K562 (cell line): Measurements from ENCODE around the gene YBX2. TPM values are rescaled to one million over a fixed set of nuclear protein-coding genes. Genes with fewer than 3 reads are reported as not detected.

Experiments
- ATAC-seq: fragments of 200-7000 bp; cut with Tn5 transposase; 3 replicates; pipeline ENCODE4 v1.9.1; 2020; ENCODE audit warnings: moderate library complexity
- BruUV-seq: library from RNA; stranded (reverse); fragments of 400-500 nt; replicated peaks from 2 replicates; lab custom pipeline; 2021; lab: Mats Ljungman, UMichigan
- CTCF ChIA-PET: fragments of 300-600 bp; formaldehyde crosslinking; extraction: SDS; loops from one replicate; lab custom pipeline; 2021; ENCODE audit warnings: low intra/inter-chr PET ratio; lab: Yijun Ruan, JAX
- POLR2A ChIA-PET: fragments of 300-600, 350-650 bp; sonication (Branson Sonifier 250); formaldehyde crosslinking; extraction: SDS; loops from one replicate; lab custom pipeline; 2021; ENCODE audit warnings: antibody characterized with exemption, inconsistent platforms; lab: Yijun Ruan, JAX
- DNase-seq, 4 experiments: peaks; one replicate each; pipeline versions ENCODE4 v3.0.0 to v3.0.0-alpha.2; 2011 to 2018; ENCODE audit warnings: low spot score in 3 of 4, mixed read lengths in 3 of 4; ENCODE audit errors: extremely low read depth in 1 of 4
- FAIRE-seq: peaks from 2 replicates; lab custom pipeline; 2011; peaks lifted over from hg19 to GRCh38; lab: Jason Lieb, UNC
- H2AFZ ChIP-seq: 2 replicates; pipeline ENCODE4 v1.6.0; 2011; ENCODE audit warnings: low read depth, low read length, control low read depth, inconsistent platforms
- H3K27ac ChIP-seq: fragments of 200-600 bp; 3 replicates; pipeline ENCODE4 v1.8.0; 2011; ENCODE audit warnings: low read depth, mild to moderate bottlenecking, control low read depth, inconsistent platforms, low read length, moderate library complexity, mixed read lengths; ENCODE audit errors: extremely low read depth
- H3K27me3 ChIP-seq, 2 experiments: fragments of 300-600 bp in 1 of 2; 2 replicates in 1 of 2; 3 replicates in 1 of 2; pipeline versions ENCODE4 v1.6.0 to v1.8.0; 2011; ENCODE audit warnings: inconsistent platforms in 2 of 2, low read length in 2 of 2, mild to moderate bottlenecking in 1 of 2, mixed read lengths in 1 of 2, moderate library complexity in 1 of 2; ENCODE audit not compliant: control insufficient read depth in 2 of 2, insufficient read depth in 2 of 2
- H3K36me3 ChIP-seq: fragments of 300-600 bp; 3 replicates; pipeline ENCODE4 v1.8.0; 2011; ENCODE audit warnings: mild to moderate bottlenecking, low read length, inconsistent platforms; ENCODE audit not compliant: control insufficient read depth, insufficient read depth
- H3K4me1 ChIP-seq, 2 experiments: fragments of 200-600 bp in 1 of 2; replicated peaks in 1 of 2; 2 replicates in 1 of 2; 3 replicates in 1 of 2; pipeline versions ENCODE4 v1.5.1 to v1.8.0; 2011; ENCODE audit warnings: inconsistent platforms in 2 of 2, low read length in 2 of 2, mild to moderate bottlenecking in 1 of 2, mixed read lengths in 1 of 2, moderate library complexity in 1 of 2; ENCODE audit not compliant: control insufficient read depth in 2 of 2, insufficient read depth in 2 of 2
- H3K4me2 ChIP-seq: 2 replicates; pipeline ENCODE4 v1.6.1; 2011; ENCODE audit warnings: low read length, control low read depth, inconsistent platforms, mixed read lengths; ENCODE audit not compliant: insufficient read depth
- H3K4me3 ChIP-seq: fragments of 200-600 bp; sonication (generic), shearing (Covaris generic); 2 replicates; pipeline ENCODE4 v1.5.1; 2016; ENCODE audit warnings: control low read depth, inconsistent platforms
- H3K79me2 ChIP-seq: fragments of 200-600 bp; 3 replicates; pipeline ENCODE4 v1.8.0; 2011; ENCODE audit warnings: low read length, inconsistent platforms; ENCODE audit not compliant: control insufficient read depth, insufficient read depth
- H3K9ac ChIP-seq, 2 experiments: 2 replicates each; pipeline versions ENCODE4 v1.6.0 to v1.6.1; 2011; ENCODE audit warnings: low read depth in 2 of 2, low read length in 2 of 2, control low read depth in 1 of 2, inconsistent platforms in 1 of 2, mild to moderate bottlenecking in 1 of 2, mixed read lengths in 1 of 2; ENCODE audit not compliant: insufficient read depth in 1 of 2
- H3K9me1 ChIP-seq: one replicate; pipeline ENCODE4 v1.6.0; 2011; ENCODE audit warnings: inconsistent platforms, mild to moderate bottlenecking, low read length, moderate library complexity; ENCODE audit not compliant: control insufficient read depth, insufficient read depth
- H3K9me3 ChIP-seq: replicated peaks from 2 replicates; pipeline ENCODE4 v1.5.1; 2011; ENCODE audit warnings: low read depth, low read length, inconsistent platforms; ENCODE audit not compliant: control insufficient read depth, insufficient read depth
- H4K20me1 ChIP-seq: replicated peaks from 2 replicates; pipeline ENCODE4 v1.6.1; 2011; ENCODE audit warnings: low read length, inconsistent platforms, mixed read lengths; ENCODE audit not compliant: control insufficient read depth, insufficient read depth
- HDAC1 ChIP-seq, 2 experiments: fragments of 450-650 bp; IDR thresholded peaks; 2 replicates each; pipeline ENCODE4 v1.6.1; 2016 to 2017; ENCODE audit warnings: inconsistent platforms in 1 of 2, mild to moderate bottlenecking in 1 of 2, moderate library complexity in 1 of 2
- KLF1 ChIP-seq: fragments of 450-650 bp; IDR thresholded peaks from 2 replicates; pipeline ENCODE4 v1.6.1; 2016; ENCODE audit warnings: missing genetic modification characterization, missing compliant biosample characterization
- KLF13 ChIP-seq: fragments of 450-650 bp; IDR thresholded peaks from 2 replicates; pipeline ENCODE4 v1.6.1; 2016; ENCODE audit warnings: missing genetic modification characterization, low read depth, mild to moderate bottlenecking, missing compliant biosample characterization, moderate library complexity, borderline replicate concordance
- RBM22 ChIP-seq: fragments of 200-400 bp; formaldehyde crosslinking; IDR thresholded peaks from 2 replicates; pipeline ENCODE4 v1.6.1; 2018; ENCODE audit warnings: low read length, low read depth; ENCODE audit not compliant: poor library complexity, severe bottlenecking
- YBX1 ChIP-seq: fragments of 450-650 bp; IDR thresholded peaks from 2 replicates; pipeline ENCODE4 v1.7.1; 2016; ENCODE audit warnings: mild to moderate bottlenecking
- ZBTB1 ChIP-seq: sonication (generic); formaldehyde crosslinking; IDR thresholded peaks from 2 replicates; pipeline ENCODE4 v1.8.1; 2023; ENCODE audit warnings: missing genetic modification reagents, low read depth, mild to moderate bottlenecking, borderline replicate concordance
- ZEB2 ChIP-seq: fragments of 450-650 bp; IDR thresholded peaks from 2 replicates; pipeline ENCODE4 v1.6.1; 2016
- ZNF780A ChIP-seq: fragments of 250-450 bp; sonication (Bioruptor Pico); IDR thresholded peaks from 2 replicates; pipeline ENCODE4 v1.5.0; 2021; ENCODE audit warnings: mild to moderate bottlenecking
- WGBS: fragments of 100-300 bp; shearing (Covaris generic); methylation state at CpG from one replicate; pipeline ENCODE4 v1.1.6; 2016; ENCODE audit warnings: low coverage, mixed read lengths; ENCODE audit not compliant: insufficient coverage; ENCODE audit errors: missing lambda C conversion rate; 5-methylcytosine and 5-hydroxymethylcytosine counted together
- in situ Hi-C: fragments of 300-500 bp; cut with MboI; formaldehyde crosslinking; loops from 4 replicates; pipeline ENCODE4 v1.15.0; 2018; ENCODE audit warnings: inconsistent platforms, mixed read lengths
- intact Hi-C: fragments of 100-400 bp; cut with micrococcal nuclease; formaldehyde crosslinking; loops from 2 replicates; pipeline ENCODE4 v1.14.2; 2022
- polyA plus RNA-seq, 8 experiments: library from polyadenylated mRNA; depleted of rRNA in 4 of 8; stranded (reverse) in 5 of 8; unstranded in 3 of 8; fragments of >200 nt; fragmentation: Nextera tagmentation in 2 of 8; fragmentation: Illumina TruSeq in 1 of 8; extraction: Ambion mirVana in 2 of 8; extraction: Trizol in 1 of 8; gene quantifications; 2 replicates each; pipeline versions ENCODE4 v1.2.1 to v1.2.3, GENCODE V29; 2011 to 2014; ENCODE audit warnings: inconsistent platforms in 1 of 8, missing spikeins in 1 of 8
- total RNA-seq, 7 experiments: library from RNA; depleted of rRNA in 6 of 7; stranded (reverse); fragments of >200 nt in 6 of 7; fragmentation: Illumina TruSeq in 2 of 7; extraction: Trizol in 2 of 7; gene quantifications; 2 replicates each; pipeline versions ENCODE4 v1.2.1 to v1.2.3, GENCODE V29; 2011 to 2021; ENCODE audit warnings: low replicate concordance in 1 of 7
- TF ChIP-seq, protein P1 (sequence below): fragments of 450-650 bp; formaldehyde crosslinking; IDR thresholded peaks from 2 replicates; pipeline ENCODE4 v1.4.0; 2022; ENCODE audit warnings: missing genetic modification characterization
- TF ChIP-seq, protein P2 (sequence below): sonication (generic); formaldehyde crosslinking; IDR thresholded peaks from 2 replicates; pipeline ENCODE4 v1.8.0; 2022; ENCODE audit warnings: missing genetic modification reagents, mild to moderate bottlenecking, moderate library complexity, borderline replicate concordance
- TF ChIP-seq, protein P3 (sequence below): IDR thresholded peaks from 2 replicates; pipeline ENCODE4 v1.6.1; 2011; ENCODE audit not compliant: insufficient read length; ENCODE audit errors: extremely low read depth
- TF ChIP-seq, protein P4 (sequence below): fragments of 450-650 bp; conservative IDR thresholded peaks from 2 replicates; pipeline ENCODE4 v1.6.1; 2016; ENCODE audit warnings: missing genetic modification characterization, low read depth, mild to moderate bottlenecking, missing compliant biosample characterization, moderate library complexity
- TF ChIP-seq, protein P5 (sequence below): fragments of 250-450 bp; sonication (Bioruptor Pico); IDR thresholded peaks from 2 replicates; pipeline ENCODE4 v1.5.0; 2021

The YBX2 gene
- total and polyA plus RNA-seq, 9 of the 15 experiments (the other 6 are each of a cell fraction or from before 2014, with no cell fraction given) = 0.03 to 0.59 (median 0.27) TPM; not detected in 6

DNA sequence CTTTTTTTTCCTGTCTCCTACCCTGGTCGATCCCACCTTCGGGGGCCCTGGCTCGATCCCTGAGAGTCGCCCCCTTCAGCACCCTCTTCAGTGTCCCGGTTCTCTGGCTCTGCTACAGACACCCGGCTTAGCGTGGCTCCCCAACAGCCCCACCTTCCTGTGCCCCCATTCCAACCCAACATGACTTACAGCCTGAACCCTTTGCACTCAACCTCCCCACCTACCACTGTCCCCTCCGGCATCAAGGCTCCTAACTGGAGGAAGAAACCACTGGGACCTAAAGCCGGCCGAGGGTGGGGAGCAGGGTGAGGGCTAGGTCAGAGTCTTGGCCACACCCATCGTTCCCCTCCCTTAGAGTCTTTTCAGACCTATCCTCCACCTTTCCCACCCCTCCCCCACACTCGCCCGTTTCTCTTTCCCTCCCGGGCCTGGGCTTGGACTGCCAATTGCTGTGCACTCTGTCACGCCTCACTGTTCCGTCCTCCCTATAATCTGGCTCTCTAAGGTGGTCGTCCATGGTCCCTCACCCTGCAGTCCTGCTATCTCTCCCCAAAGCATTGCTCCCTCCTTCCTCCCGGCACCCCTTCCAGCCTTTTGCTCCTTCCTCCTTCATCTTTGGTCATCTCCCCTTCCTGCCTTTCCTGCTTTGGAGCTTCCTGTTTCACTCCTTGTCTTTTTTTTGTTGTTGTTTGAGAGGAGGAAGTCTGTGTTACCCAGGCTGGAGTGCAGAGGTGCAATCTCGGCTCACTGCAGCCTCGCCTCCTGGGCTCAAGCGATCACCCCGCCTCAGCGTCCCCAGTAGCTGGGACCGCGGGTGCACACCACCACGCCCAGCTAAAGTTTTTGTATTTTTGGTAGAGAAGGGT is 31.3 kb downstream of the YBX2 start (continued):
- TF ChIP-seq, protein P1, sequence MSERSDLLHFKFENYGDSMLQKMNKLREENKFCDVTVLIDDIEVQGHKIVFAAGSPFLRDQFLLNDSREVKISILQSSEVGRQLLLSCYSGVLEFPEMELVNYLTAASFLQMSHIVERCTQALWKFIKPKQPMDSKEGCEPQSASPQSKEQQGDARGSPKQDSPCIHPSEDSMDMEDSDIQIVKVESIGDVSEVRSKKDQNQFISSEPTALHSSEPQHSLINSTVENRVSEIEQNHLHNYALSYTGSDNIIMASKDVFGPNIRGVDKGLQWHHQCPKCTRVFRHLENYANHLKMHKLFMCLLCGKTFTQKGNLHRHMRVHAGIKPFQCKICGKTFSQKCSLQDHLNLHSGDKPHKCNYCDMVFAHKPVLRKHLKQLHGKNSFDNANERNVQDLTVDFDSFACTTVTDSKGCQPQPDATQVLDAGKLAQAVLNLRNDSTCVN (CRISPR knock-in tag) = no peak

DNA sequence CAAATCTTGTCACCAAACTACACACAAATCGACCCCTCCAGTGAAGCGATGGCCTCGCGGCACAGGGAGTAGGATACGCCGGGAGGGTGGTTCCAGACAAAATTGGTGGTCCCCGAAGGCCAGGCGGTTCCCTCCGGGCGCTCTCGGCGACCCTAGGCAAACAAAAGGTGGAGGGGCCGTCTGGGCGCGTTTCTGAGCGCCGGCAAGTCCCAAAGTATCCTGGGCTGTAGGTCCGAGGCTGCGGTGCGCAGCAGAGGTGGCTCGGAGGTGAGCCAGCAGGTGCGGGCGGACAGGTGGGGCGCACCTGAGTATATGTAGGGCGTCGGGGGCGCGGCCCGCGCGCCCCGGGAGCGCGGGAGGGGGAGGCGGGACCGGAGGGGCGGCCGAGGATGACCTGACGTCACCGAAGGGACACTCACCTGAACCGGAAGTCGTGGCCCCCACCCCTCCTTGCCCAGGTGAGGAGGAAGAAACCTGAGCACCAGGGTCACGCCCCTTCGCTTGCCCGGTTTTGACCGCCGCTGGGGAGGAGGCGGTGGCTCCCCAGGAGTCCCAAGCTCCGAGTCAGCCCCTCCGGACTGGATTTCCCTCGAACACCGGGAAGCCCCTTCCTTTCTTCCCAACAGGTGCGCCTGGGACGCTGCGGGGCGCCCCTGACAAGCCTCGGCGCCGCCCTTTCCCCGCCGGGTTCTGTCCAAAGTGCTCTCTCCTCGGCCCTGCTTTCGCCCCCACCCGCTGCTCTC is 32.1 kb downstream of the YBX2 start, which contains the start of gene CLDN7:
Gene CLDN7 (minus strand): TSS at position 287 of the 743 bp plus-strand sequence. CDS start 435 bp downstream, outside the sequence.
- ChIA-PET POLR2A (no interaction called here), CTCF (no interaction called here)
- no peaks in the 10 kb centered on the region for H3K79me2 ChIP-seq
- no peaks in the 10 kb centered on the region for H3K9me1 ChIP-seq
- H3K9ac ChIP-seq = peak within 1 kb of the TSS; percentile 63 to 89
- peak; percentile 10; the same call in 2 of the 3 replicates for ATAC-seq
- peak within 1 kb of the TSS; percentile 47 for H3K4me3 ChIP-seq
- DNase-seq = peak in 1 of 4 experiments; percentile 14
- H3K4me1 ChIP-seq = peaks cover 10 to 35% of the 10 kb centered on the region in 2 experiments; a peak in 4 of 5 replicates
- intact Hi-C loops (no loop called here), in situ Hi-C loops (no loop called here)
- H3K27me3 ChIP-seq = no peaks in the 10 kb centered on the region
- 90% methylated on average over 10 of the region's 64 CpGs for WGBS
- H2AFZ ChIP-seq = peak within 1 kb of the TSS; percentile 97
- no peaks in the 10 kb centered on the region for H3K9me3 ChIP-seq
- no peaks in the 10 kb centered on the region for H4K20me1 ChIP-seq
- TSS peak; percentile 81 for BruUV-seq
- peak within 1 kb of the TSS; percentile 95 for H3K4me2 ChIP-seq
- peaks cover 28% of the 10 kb centered on the region; the same call in 2 of the 3 replicates for H3K36me3 ChIP-seq
- H3K27ac ChIP-seq = peak within 1 kb of the TSS; percentile 70
- no peak for FAIRE-seq
- TF ChIP-seq ZBTB1 (CRISPR knock-in tag) (0 out of 2 replicates have a peak, but pooled peaks have one; percentile 35), KLF13 (no peak), KLF1 (no peak), RBM22 (no peak), ZNF780A (CRISPR knock-in tag) (no peak), YBX1 (no peak), ZEB2 (peak; percentile 73), HDAC1 (IDR thresholded peaks at IDR 0.05) (no peak)
- TF ChIP-seq, protein P2, sequence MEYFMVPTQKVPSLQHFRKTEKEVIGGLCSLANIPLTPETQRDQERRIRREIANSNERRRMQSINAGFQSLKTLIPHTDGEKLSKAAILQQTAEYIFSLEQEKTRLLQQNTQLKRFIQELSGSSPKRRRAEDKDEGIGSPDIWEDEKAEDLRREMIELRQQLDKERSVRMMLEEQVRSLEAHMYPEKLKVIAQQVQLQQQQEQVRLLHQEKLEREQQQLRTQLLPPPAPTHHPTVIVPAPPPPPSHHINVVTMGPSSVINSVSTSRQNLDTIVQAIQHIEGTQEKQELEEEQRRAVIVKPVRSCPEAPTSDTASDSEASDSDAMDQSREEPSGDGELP (CRISPR knock-in tag) = peak; percentile 10; the same call in 1 of the 2 replicates
- TF ChIP-seq, protein P3, sequence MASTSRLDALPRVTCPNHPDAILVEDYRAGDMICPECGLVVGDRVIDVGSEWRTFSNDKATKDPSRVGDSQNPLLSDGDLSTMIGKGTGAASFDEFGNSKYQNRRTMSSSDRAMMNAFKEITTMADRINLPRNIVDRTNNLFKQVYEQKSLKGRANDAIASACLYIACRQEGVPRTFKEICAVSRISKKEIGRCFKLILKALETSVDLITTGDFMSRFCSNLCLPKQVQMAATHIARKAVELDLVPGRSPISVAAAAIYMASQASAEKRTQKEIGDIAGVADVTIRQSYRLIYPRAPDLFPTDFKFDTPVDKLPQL = no peak
- TF ChIP-seq, protein P4, sequence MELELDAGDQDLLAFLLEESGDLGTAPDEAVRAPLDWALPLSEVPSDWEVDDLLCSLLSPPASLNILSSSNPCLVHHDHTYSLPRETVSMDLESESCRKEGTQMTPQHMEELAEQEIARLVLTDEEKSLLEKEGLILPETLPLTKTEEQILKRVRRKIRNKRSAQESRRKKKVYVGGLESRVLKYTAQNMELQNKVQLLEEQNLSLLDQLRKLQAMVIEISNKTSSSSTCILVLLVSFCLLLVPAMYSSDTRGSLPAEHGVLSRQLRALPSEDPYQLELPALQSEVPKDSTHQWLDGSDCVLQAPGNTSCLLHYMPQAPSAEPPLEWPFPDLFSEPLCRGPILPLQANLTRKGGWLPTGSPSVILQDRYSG (tag) = no peak
- TF ChIP-seq, protein P5, sequence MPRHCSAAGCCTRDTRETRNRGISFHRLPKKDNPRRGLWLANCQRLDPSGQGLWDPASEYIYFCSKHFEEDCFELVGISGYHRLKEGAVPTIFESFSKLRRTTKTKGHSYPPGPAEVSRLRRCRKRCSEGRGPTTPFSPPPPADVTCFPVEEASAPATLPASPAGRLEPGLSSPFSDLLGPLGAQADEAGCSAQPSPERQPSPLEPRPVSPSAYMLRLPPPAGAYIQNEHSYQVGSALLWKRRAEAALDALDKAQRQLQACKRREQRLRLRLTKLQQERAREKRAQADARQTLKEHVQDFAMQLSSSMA (CRISPR knock-in tag) = no peak
